B cell (primary cell): ENCODE results near the gene WASF1.

Experiments
- EZH2 ChIP-seq: IDR thresholded peaks from 2 replicates; pipeline ENCODE4 v1.6.1; 2012; ENCODE audit warnings: borderline replicate concordance, low read depth, mild to moderate bottlenecking, moderate library complexity, low read length; ENCODE audit not compliant: insufficient read depth, poor library complexity, severe bottlenecking
- TF ChIP-seq, protein P1 (sequence below): fragments of 200-600 bp; IDR thresholded peaks from one replicate; pipeline ENCODE4 v1.8.0; 2022; ENCODE audit warnings: antibody characterized with exemption, mild to moderate bottlenecking

DNA sequence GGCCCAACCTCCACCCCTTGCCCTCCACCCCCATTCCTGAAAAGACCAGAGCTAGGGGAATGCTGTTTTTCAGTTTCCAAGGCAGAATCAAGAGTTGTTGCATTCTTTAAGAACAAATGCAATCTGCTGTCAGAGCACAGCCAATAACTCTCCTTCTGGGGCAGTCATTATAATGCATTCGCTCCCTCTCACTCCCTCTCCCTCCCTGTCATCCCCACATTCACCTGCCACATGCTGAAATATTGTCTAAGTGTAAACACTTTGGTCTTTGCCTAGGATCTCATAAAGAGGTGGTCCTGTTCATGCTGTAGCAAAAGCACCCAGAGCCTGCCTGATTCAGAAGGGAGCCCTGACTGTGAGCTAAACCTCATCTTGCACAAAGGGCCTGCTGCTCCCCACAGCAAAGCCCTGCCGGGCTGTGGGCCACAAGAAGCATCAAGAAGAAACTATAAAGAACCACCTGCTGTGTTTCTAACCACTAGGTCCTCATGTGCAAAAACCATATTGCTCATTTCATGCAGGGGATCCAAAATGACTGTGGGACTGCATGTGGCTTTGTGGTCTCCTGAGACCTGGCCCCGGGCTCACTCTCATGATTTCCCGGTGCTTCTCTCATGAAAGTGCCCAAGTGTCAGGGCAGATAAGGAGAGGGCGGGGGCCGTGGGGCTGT is 115.7 kb downstream of the WASF1 start:
- TF ChIP-seq, protein P1, sequence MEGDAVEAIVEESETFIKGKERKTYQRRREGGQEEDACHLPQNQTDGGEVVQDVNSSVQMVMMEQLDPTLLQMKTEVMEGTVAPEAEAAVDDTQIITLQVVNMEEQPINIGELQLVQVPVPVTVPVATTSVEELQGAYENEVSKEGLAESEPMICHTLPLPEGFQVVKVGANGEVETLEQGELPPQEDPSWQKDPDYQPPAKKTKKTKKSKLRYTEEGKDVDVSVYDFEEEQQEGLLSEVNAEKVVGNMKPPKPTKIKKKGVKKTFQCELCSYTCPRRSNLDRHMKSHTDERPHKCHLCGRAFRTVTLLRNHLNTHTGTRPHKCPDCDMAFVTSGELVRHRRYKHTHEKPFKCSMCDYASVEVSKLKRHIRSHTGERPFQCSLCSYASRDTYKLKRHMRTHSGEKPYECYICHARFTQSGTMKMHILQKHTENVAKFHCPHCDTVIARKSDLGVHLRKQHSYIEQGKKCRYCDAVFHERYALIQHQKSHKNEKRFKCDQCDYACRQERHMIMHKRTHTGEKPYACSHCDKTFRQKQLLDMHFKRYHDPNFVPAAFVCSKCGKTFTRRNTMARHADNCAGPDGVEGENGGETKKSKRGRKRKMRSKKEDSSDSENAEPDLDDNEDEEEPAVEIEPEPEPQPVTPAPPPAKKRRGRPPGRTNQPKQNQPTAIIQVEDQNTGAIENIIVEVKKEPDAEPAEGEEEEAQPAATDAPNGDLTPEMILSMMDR, result no peak
- no peak for TF ChIP-seq EZH2
